ENCODE results near the gene PLOD3.

Gene PLOD3

GRCh38 chr7:101238226-101239182 lies 21.1 kb upstream of the PLOD3 start:
- DNase-seq, result no peak

- peak; percentile 84 for DNase-seq
These were observed 20.1 kb upstream of the PLOD3 start, which contains the start of gene CLDN15 for GRCh38 chr7:101237206-101238067. Gene CLDN15, minus strand, starts transcription at chr7:101237802. Its CDS starts 221 bp downstream, at chr7:101237581.

GRCh38 chr7:101236292-101236835 lies 19.0 kb upstream of the PLOD3 start:
- no peak for DNase-seq

GRCh38 chr7:101235522-101235921 lies 18.1 kb upstream of the PLOD3 start:
- no peak for DNase-seq

- no peak for DNase-seq
These were observed 17.7 kb upstream of the PLOD3 start for GRCh38 chr7:101235050-101235449.

- DNase-seq, result no peak
These were observed 17.3 kb upstream of the PLOD3 start for GRCh38 chr7:101234636-101235035.

GRCh38 chr7:101233907-101234547 lies 16.6 kb upstream of the PLOD3 start:
- no peak for DNase-seq

- DNase-seq, result no peak
These were observed 14.9 kb upstream of the PLOD3 start for GRCh38 chr7:101232141-101232850.

GRCh38 chr7:101231644-101232043 lies 14.3 kb upstream of the PLOD3 start:
- DNase-seq, result no peak

GRCh38 chr7:101226721-101227120 lies 9.3 kb upstream of the PLOD3 start:
- no peak for DNase-seq

GRCh38 chr7:101225650-101226049 lies 8.3 kb upstream of the PLOD3 start:
- no peak for DNase-seq

GRCh38 chr7:101223528-101223927 lies 6.1 kb upstream of the PLOD3 start:
- DNase-seq, result no peak

GRCh38 chr7:101222275-101222830 lies 5.0 kb upstream of the PLOD3 start:
- no peak for DNase-seq

GRCh38 chr7:101220295-101220694 lies 2.9 kb upstream of the PLOD3 start:
- DNase-seq, result no peak

GRCh38 chr7:101218236-101219125 lies 1.1 kb upstream of the PLOD3 start:
- no peak for DNase-seq

GRCh38 chr7:101216860-101217387 lies 457 bp downstream of the PLOD3 start:
- no peak for DNase-seq

- no peak for DNase-seq
These were observed 1.2 kb downstream of the PLOD3 start for GRCh38 chr7:101216001-101216859.

- no peak for DNase-seq
These were observed 5.4 kb downstream of the PLOD3 start for GRCh38 chr7:101212014-101212413.

GRCh38 chr7:101211501-101211900 lies 5.9 kb downstream of the PLOD3 start:
- DNase-seq, result no peak
